Left renal cortex interstitium (tissue), 4 donors: Measurements from ENCODE around the gene TCIRG1. TPM values are rescaled to one million over a fixed set of nuclear protein-coding genes. Genes with fewer than 3 reads are reported as not detected.
"Not testable (repeated sequence)": the region's sequence is repeated elsewhere in the genome, so short reads cannot be mapped to it uniquely, and the experiment has no call there.

Experiments
- DNase-seq, 4 donors: peaks; one replicate each; pipeline ENCODE4 v3.0.0-alpha.2; 2013; ENCODE audit warnings: low read depth in 4 of 4, low spot score in 2 of 4, missing footprints in 1 of 4
- polyA plus RNA-seq, 4 donors: library from polyadenylated mRNA; unstranded; fragments of 120-200 nt; gene quantifications; one replicate each; pipeline ENCODE4 v1.2.1, GENCODE V29; 2013; ENCODE audit not compliant: insufficient read length in 4 of 4

TCIRG1 gene
- polyA plus RNA-seq, 4 donors = 15.3 to 37.6 (median 26.7) TPM

- no peak for DNase-seq
Measured at GRCh38 chr11:68077617-68078582, 39.1 kb downstream of the TCIRG1 start.

- no peak for DNase-seq
Measured at GRCh38 chr11:68080860-68081259, 42.0 kb downstream of the TCIRG1 start.

- no peak for DNase-seq
Measured at GRCh38 chr11:68081691-68082090, 42.9 kb downstream of the TCIRG1 start.

- DNase-seq = no peak
Measured at GRCh38 chr11:68082481-68082880, 43.7 kb downstream of the TCIRG1 start.

- DNase-seq = no peak
Measured at GRCh38 chr11:68083517-68083916, 44.7 kb downstream of the TCIRG1 start.

- DNase-seq = no peak
Measured at GRCh38 chr11:68089679-68090078, 50.9 kb downstream of the TCIRG1 start.

- no peak for DNase-seq
Measured at GRCh38 chr11:68090287-68090686, 51.5 kb downstream of the TCIRG1 start.

GRCh38 chr11:68090706-68091105, 51.9 kb downstream of the TCIRG1 start:
- no peak for DNase-seq

GRCh38 chr11:68092411-68092810, 53.6 kb downstream of the TCIRG1 start:
- DNase-seq = no peak

GRCh38 chr11:68092946-68093345, 54.1 kb downstream of the TCIRG1 start:
- DNase-seq = not testable (repeated sequence)

- no peak for DNase-seq
Measured at GRCh38 chr11:68093565-68093964, 54.7 kb downstream of the TCIRG1 start.

- no peak for DNase-seq
Measured at GRCh38 chr11:68096962-68097361, 58.1 kb downstream of the TCIRG1 start.

- DNase-seq = no peak
Measured at GRCh38 chr11:68099057-68099456, 60.2 kb downstream of the TCIRG1 start.

GRCh38 chr11:68099474-68100405, 60.9 kb downstream of the TCIRG1 start:
- no peak for DNase-seq

Other genes with a start within 250 kb of the TCIRG1 start
- gene UNC93B1, start 34.9 kb upstream of the TCIRG1 start, polyA plus RNA-seq = 10 to 100 TPM; 10.3 to 15.5 (median 12.8) TPM
- 1 to 10 TPM; 1.7 to 3.5 (median 2.5) TPM for gene ALDH3B1, start 28.7 kb upstream of the TCIRG1 start, polyA plus RNA-seq
- gene NDUFS8, start 8.3 kb upstream of the TCIRG1 start, polyA plus RNA-seq = 100 to 1,000 TPM in 2 of 4 donors, 10 to 100 TPM in 2; 69.2 to 137 (median 106) TPM
- 10 to 100 TPM; 27.7 to 56.6 (median 37.0) TPM for gene CHKA, start 82.4 kb downstream of the TCIRG1 start, polyA plus RNA-seq
- gene KMT5B, start 174.3 kb downstream of the TCIRG1 start, polyA plus RNA-seq = 10 to 100 TPM; 66.5 to 81.5 (median 77.6) TPM
- 10 to 100 TPM; 22.2 to 30.3 (median 27.6) TPM for gene C11orf24, start 232.9 kb downstream of the TCIRG1 start, polyA plus RNA-seq